HCT116 (cell line): Measurements from ENCODE around the gene WNK1.

Experiments
- CEBPB ChIP-seq: IDR thresholded peaks from 2 replicates; pipeline ENCODE4 v1.6.1; 2012; ENCODE audit warnings: low read depth
- CTCF ChIP-seq, 3 experiments: fragments of 200-600 bp in 1 of 3; sonication (generic) in 1 of 3; IDR thresholded peaks in 2 of 3; conservative IDR thresholded peaks in 1 of 3; 2 replicates each; pipeline ENCODE4 v1.5.1; 2012 to 2017; ENCODE audit warnings: low read depth in 2 of 3, low read length in 2 of 3, antibody characterized with exemption in 1 of 3, borderline replicate concordance in 1 of 3, control low read depth in 1 of 3, mild to moderate bottlenecking in 1 of 3, mixed read lengths in 1 of 3, mixed run types in 1 of 3, moderate library complexity in 1 of 3; ENCODE audit not compliant: insufficient read depth in 1 of 3
- EGR1 ChIP-seq: IDR thresholded peaks from 2 replicates; pipeline ENCODE4 v1.6.1; 2012; ENCODE audit warnings: low read depth
- EZH2 ChIP-seq: fragments of 200-600 bp; sonication (generic); IDR thresholded peaks from 2 replicates; pipeline ENCODE4 v1.6.1; 2017; ENCODE audit warnings: antibody characterized with exemption, mixed run types
- FOSL1 ChIP-seq: IDR thresholded peaks from 2 replicates; pipeline ENCODE4 v1.6.1; 2012; ENCODE audit warnings: low read depth
- MAX ChIP-seq: IDR thresholded peaks from 2 replicates; pipeline ENCODE4 v1.6.1; 2012
- POLR2A ChIP-seq: IDR thresholded peaks from 2 replicates; pipeline ENCODE4 v1.7.0; 2011; ENCODE audit warnings: borderline replicate concordance; ENCODE audit not compliant: insufficient read depth, insufficient read length; ENCODE audit errors: extremely low read depth
- POLR2AphosphoS5 ChIP-seq: IDR thresholded peaks from 2 replicates; pipeline ENCODE4 v1.6.1; 2011; ENCODE audit warnings: mild to moderate bottlenecking, low read depth, low read length, moderate library complexity
- RAD21 ChIP-seq: IDR thresholded peaks from 2 replicates; pipeline ENCODE4 v1.6.1; 2012; ENCODE audit warnings: low read depth, mild to moderate bottlenecking
- REST ChIP-seq: IDR thresholded peaks from 2 replicates; pipeline ENCODE4 v1.6.1; 2012; ENCODE audit warnings: low read depth
- SP1 ChIP-seq: IDR thresholded peaks from 2 replicates; pipeline ENCODE4 v1.6.1; 2012; ENCODE audit warnings: low read depth
- TCF7L2 ChIP-seq: IDR thresholded peaks from 2 replicates; pipeline ENCODE4 v1.7.0; 2011; ENCODE audit warnings: borderline replicate concordance, inconsistent platforms; ENCODE audit not compliant: insufficient read depth, insufficient read length; ENCODE audit errors: extremely low read depth
- ZNF274 ChIP-seq: fragments of 200-500 bp; sonication (Bioruptor generic); IDR thresholded peaks from 2 replicates; pipeline ENCODE4 v1.6.1; 2014; ENCODE audit warnings: mild to moderate bottlenecking, low read depth, low read length, inconsistent platforms

- TF ChIP-seq CTCF (IDR thresholded peaks at IDR 0.05 in 2 of 3, conservative IDR thresholded peaks at IDR 0.05 in 1 of 3; ENCODE audit: borderline replicate concordance in 1 of 3, insufficient read depth in 1 of 3, low read depth in 2 of 3, low read length in 2 of 3) (no peak), MAX (no peak), POLR2AphosphoS5 (no peak), RAD21 (no peak), POLR2A (no peak), CEBPB (no peak), REST (no peak), FOSL1 (no peak), EZH2 (no peak), TCF7L2 (no peak), SP1 (no peak), ZNF274 (no peak), EGR1 (no peak)
Observed at GRCh38 chr12:738712-739111, 13.7 kb upstream of the WNK1 start.
